ENCODE measurements around the gene C1QTNF8. TPM values are rescaled to one million over a fixed set of nuclear protein-coding genes. Genes with fewer than 3 reads are reported as not detected.

C1QTNF8 gene
- total RNA-seq, 1 experiment from 2014 or later = 0.27 TPM

DNA sequence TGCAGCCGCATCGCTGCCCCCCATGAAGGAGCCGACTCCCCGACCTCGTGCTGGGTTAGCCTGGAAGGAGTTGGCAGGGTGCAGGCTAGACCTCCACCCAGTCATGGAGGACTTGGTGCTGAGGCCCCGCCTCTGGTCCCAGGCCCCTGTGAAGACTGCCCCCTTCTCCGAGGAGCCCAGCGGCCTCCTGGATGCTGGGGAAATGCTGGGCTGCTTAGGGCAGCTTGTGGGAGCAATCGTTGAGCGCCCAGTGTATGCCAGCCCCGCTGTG is 21.7 kb downstream of the C1QTNF8 start:
- TF ChIP-seq TCF7L2 (IDR thresholded peaks at IDR 0.05; ENCODE audit: borderline replicate concordance, extremely low read depth, insufficient read depth, insufficient read length) (no peak), SIN3A (IDR thresholded peaks at IDR 0.05; ENCODE audit: low read depth) (no peak), FOSL1 (IDR thresholded peaks at IDR 0.05; ENCODE audit: low read depth) (no peak), ZFX (IDR thresholded peaks at IDR 0.05) (no peak), EZH2 (IDR thresholded peaks at IDR 0.05) (no peak), RAD21 (IDR thresholded peaks at IDR 0.05; ENCODE audit: low read depth) (no peak), SP1 (IDR thresholded peaks at IDR 0.05; ENCODE audit: low read depth) (no peak), SRF (IDR thresholded peaks at IDR 0.05; ENCODE audit: low read depth) (no peak), CBX3 (IDR thresholded peaks at IDR 0.05; ENCODE audit: low read depth) (no peak), JUND (IDR thresholded peaks at IDR 0.05) (no peak), CEBPB (IDR thresholded peaks at IDR 0.05; ENCODE audit: low read depth) (no peak), ZNF274 (IDR thresholded peaks at IDR 0.05; ENCODE audit: low read depth, low read length) (no peak)
- TF ChIP-seq, protein P1, sequence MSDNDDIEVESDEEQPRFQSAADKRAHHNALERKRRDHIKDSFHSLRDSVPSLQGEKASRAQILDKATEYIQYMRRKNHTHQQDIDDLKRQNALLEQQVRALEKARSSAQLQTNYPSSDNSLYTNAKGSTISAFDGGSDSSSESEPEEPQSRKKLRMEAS (IDR thresholded peaks at IDR 0.05) = no peak
- Histone ChIP-seq H4K20me1 (ENCODE audit: insufficient read depth) (no peaks in the 10 kb centered on the region), H3K27ac (ENCODE audit: low read depth, low read length) (peak overlapping the region; percentile 43; the same call in 1 of the 2 replicates), H3K36me3 (ENCODE audit: control insufficient read depth in 1 of 2, insufficient read depth in 2 of 2, low read length in 2 of 2) (no peaks in the 10 kb centered on the region), H2AFZ (ENCODE audit: low read depth, low read length, poor library complexity, severe bottlenecking) (no peak overlapping the region), H3K4me1 (ENCODE audit: control insufficient read depth in 1 of 2, insufficient read depth in 2 of 2, low read length in 2 of 2) (peaks cover 42 to 49% of the 10 kb centered on the region in 2 experiments), H3K9me2 (ENCODE audit: insufficient read depth) (no peaks in the 10 kb centered on the region), H3K27me3 (ENCODE audit: insufficient read depth, low read length) (no peaks in the 10 kb centered on the region), H3K9me3 (ENCODE audit: control insufficient read depth in 1 of 2, insufficient read depth in 1 of 2, low read depth in 1 of 2, low read length in 2 of 2) (no peaks in the 10 kb centered on the region), H3K4me3 (replicated peaks in 1 of 2; ENCODE audit: low read depth in 1 of 2, low read length in 2 of 2) (no peak overlapping the region), H3K4me2 (ENCODE audit: low read length) (no peak overlapping the region), H3K9ac (ENCODE audit: low read length) (no peak overlapping the region), H3K79me2 (ENCODE audit: insufficient read depth, low read length) (no peaks in the 10 kb centered on the region)
- CTCF ChIA-PET = interaction anchor here (1.0 kb wide), 1 partner anchor 17 kb away, joined by 4 read pairs; no protein-coding TSS in a partner anchor
- intact Hi-C loops (cut with micrococcal nuclease) = no loop called here
- ATAC-seq (no peak), DNase-seq (ENCODE audit: low read depth, low spot score) (no peak)
- POLR2A ChIA-PET = no interaction called here
- BruUV-seq (replicated peaks) = no TSS peak
- RAD21 ChIA-PET (ENCODE audit: low non-redundant PET in 1 of 2, low total read pairs in 2 of 2, uncharacterized antibody in 2 of 2, unreplicated experiment in 2 of 2) = no interaction called here
